ENCODE measurements around the gene ADAMTSL2. TPM values are rescaled to one million over a fixed set of nuclear protein-coding genes. Genes with fewer than 3 reads are reported as not detected.

ADAMTSL2 gene
- total RNA-seq, 1 donor from 2014 or later: 2.0 TPM

- TF ChIP-seq POLR2AphosphoS5 (IDR thresholded peaks at IDR 0.05; ENCODE audit: insufficient read depth in 1 of 2, low read depth in 1 of 2) (no peak), CTCF (IDR thresholded peaks at IDR 0.05) (no peak), POLR2A (IDR thresholded peaks at IDR 0.05) (no peak)
- no peak for DNase-seq (ENCODE audit: extremely low spot score in 2 of 2)
- Histone ChIP-seq H3K9me3 (no peaks in the 10 kb centered on the region), H3K4me1 (peaks cover 17% of the 10 kb centered on the region), H3K36me3 (no peaks in the 10 kb centered on the region), H3K27ac (no peak overlapping the region), H3K27me3 (no peaks in the 10 kb centered on the region), H3K4me3 (no peak overlapping the region)
- intact Hi-C loops (cut with DNase I): no loop called here
Observed at GRCh38 chr9:133571896-133572595, 37.5 kb downstream of the ADAMTSL2 start.

- DNase-seq (ENCODE audit: extremely low spot score in 2 of 2): no peak
- H3K27ac ChIP-seq: no peak overlapping the region
- intact Hi-C loops (cut with DNase I): no loop called here
Observed at GRCh38 chr9:133572821-133573361, 38.4 kb downstream of the ADAMTSL2 start.

GRCh38 chr9:133573791-133574515 lies 39.4 kb downstream of the ADAMTSL2 start:
- intact Hi-C loops (cut with DNase I): no loop called here
- no peak for DNase-seq (ENCODE audit: extremely low spot score in 2 of 2)
- H3K4me1 ChIP-seq: peaks cover 17% of the 10 kb centered on the region
- H3K36me3 ChIP-seq: no peaks in the 10 kb centered on the region
- no peak for TF ChIP-seq POLR2A (IDR thresholded peaks at IDR 0.05)
- no peak for TF ChIP-seq CTCF (IDR thresholded peaks at IDR 0.05)
- no peak for TF ChIP-seq POLR2AphosphoS5 (IDR thresholded peaks at IDR 0.05; ENCODE audit: insufficient read depth in 1 of 2, low read depth in 1 of 2)
- H3K9me3 ChIP-seq: no peaks in the 10 kb centered on the region
- no peaks in the 10 kb centered on the region for H3K27me3 ChIP-seq
- H3K4me3 ChIP-seq: no peak overlapping the region
- H3K27ac ChIP-seq: no peak overlapping the region

More at GRCh38 chr9:133572821-133573361, 38.4 kb downstream of the ADAMTSL2 start:
- Histone ChIP-seq H3K4me1 (peaks cover 17% of the 10 kb centered on the region), H3K36me3 (no peaks in the 10 kb centered on the region), H3K4me3 (no peak overlapping the region), H3K27me3 (no peaks in the 10 kb centered on the region), H3K9me3 (no peaks in the 10 kb centered on the region)
- TF ChIP-seq CTCF (IDR thresholded peaks at IDR 0.05) (no peak), POLR2AphosphoS5 (IDR thresholded peaks at IDR 0.05; ENCODE audit: insufficient read depth in 1 of 2, low read depth in 1 of 2) (no peak)

GRCh38 chr9:133574771-133575170 lies 40.3 kb downstream of the ADAMTSL2 start:
- Histone ChIP-seq H3K27me3 (no peaks in the 10 kb centered on the region), H3K4me3 (no peak overlapping the region), H3K9me3 (no peaks in the 10 kb centered on the region), H3K27ac (no peak overlapping the region), H3K36me3 (no peaks in the 10 kb centered on the region), H3K4me1 (peaks cover 17% of the 10 kb centered on the region)
- intact Hi-C loops (cut with DNase I): no loop called here
- no peak for DNase-seq (ENCODE audit: extremely low spot score in 2 of 2)
- TF ChIP-seq CTCF (IDR thresholded peaks at IDR 0.05) (no peak), POLR2A (IDR thresholded peaks at IDR 0.05) (no peak), POLR2AphosphoS5 (IDR thresholded peaks at IDR 0.05; ENCODE audit: insufficient read depth in 1 of 2, low read depth in 1 of 2) (no peak)

Data from vagina (tissue), 2 donors.